GM18526 (cell line): Measurements from ENCODE around the gene PMF1.

Experiments used
- POLR2A ChIP-seq: IDR thresholded peaks from 3 replicates; pipeline ENCODE4 v1.6.1; 2011; ENCODE audit not compliant: insufficient read length; ENCODE audit errors: extremely low read depth

Gene PMF1

DNA sequence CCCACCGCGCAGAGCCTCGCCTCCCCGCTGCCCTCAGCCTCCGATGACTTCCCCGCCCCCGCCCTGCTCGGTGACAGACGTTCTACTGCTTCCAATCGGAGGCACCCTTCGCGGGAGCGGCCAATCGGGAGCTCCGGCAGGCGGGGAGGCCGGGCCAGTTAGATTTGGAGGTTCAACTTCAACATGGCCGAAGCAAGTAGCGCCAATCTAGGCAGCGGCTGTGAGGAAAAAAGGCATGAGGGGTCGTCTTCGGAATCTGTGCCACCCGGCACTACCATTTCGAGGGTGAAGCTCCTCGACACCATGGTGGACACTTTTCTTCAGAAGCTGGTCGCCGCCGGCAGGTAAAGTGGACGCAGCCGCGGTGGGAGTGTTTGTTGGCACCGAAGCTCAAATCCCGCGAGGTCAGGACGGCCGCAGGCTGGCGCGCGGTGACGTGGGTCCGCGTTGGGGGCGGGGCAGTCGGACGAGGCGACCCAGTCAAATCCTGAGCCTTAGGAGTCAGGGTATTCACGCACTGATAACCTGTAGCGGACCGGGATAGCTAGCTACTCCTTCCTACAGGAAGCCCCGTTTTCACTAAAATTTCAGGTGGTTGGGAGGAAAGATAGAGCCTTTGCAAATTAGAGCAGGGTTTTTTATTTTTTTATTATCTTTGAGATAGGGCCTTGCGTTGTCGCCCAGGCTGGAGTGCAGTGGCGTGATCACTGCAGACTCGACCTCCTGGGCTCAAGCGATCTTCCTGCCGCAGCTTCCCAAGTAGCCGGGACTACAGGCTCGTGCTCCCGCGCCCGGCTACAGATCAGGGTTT lies at the start of gene PMF1:
Gene PMF1, plus strand, starts transcription at position 175 of the 811 bp plus-strand sequence. Its CDS starts 9 bp downstream, at position 184.
- peak; percentile 89 for TF ChIP-seq POLR2A

DNA sequence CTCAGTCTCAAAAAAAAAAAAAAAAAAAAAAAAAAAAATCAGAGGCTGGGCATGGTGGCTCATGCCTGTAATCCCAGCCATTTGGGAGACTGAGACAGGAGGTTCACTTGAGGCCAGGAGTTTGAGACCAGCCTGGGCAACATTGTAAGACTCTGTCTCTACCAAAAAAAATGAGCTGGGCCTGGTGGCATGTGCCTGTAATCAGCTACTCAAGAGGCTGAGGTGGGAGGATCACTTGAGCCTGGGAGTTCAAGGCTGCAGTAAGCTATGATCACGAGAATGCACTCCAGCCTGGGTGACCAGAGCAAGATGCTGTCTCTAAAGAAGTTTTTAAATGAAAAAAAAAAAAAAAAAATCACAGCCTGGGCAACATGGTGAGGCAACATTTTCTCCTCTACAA lies 49.1 kb upstream of the PMF1 start:
- TF ChIP-seq POLR2A = no peak

DNA sequence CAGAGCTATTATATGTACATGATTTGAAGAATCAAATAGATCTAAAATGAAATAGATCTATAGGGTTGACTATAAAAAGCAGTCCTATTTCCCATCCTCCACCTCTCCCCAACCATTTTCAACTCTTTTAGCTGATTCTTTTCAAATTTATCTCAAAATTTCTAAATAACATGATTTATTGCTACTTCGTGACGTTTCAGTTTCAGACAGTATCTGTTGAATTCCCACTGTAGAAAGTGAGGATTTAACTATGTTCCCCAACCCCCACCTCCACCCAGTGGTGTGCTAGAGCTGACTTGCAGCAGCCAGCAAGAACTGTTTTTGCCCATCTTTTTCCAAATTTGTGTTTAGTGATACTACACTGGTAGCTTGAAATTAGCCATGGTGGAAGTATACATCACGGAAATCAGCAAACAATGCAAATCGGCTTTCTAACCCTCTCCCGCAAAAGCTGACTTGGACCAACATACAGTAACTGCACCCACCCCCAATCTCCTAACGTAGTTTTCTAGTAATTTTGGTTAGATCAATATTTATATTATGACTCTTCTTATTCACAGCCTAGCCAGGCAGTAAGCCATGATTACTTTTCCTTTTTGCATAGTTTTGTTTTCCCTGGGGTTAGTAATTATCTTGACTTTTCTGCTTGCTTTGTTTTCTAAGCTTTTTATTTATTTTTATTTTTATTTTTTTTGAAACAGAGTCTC lies 48.5 kb upstream of the PMF1 start:
- TF ChIP-seq POLR2A = no peak

DNA sequence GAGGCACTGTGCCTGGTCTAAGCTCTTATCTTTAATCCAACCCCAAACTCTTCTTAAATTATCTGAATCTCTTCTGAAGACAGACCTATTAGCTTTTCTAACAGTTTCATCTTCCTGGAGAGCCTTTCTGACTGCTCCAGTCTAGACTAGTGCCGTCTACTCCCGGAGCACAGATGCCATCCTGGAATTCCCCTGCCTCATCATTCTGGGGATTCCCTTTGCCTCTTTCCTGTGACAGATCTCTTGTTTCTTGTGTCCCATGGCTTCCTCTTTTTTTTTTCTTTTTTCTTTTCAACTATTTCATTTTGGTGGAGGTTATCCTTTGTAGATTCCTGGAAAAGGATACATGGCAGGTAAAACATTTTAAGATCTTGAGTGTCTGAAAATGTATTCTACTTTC lies 47.7 kb upstream of the PMF1 start:
- TF ChIP-seq POLR2A = no peak

GRCh38 chr1:156167536-156167935 lies 45.3 kb upstream of the PMF1 start:
- TF ChIP-seq POLR2A = no peak

DNA sequence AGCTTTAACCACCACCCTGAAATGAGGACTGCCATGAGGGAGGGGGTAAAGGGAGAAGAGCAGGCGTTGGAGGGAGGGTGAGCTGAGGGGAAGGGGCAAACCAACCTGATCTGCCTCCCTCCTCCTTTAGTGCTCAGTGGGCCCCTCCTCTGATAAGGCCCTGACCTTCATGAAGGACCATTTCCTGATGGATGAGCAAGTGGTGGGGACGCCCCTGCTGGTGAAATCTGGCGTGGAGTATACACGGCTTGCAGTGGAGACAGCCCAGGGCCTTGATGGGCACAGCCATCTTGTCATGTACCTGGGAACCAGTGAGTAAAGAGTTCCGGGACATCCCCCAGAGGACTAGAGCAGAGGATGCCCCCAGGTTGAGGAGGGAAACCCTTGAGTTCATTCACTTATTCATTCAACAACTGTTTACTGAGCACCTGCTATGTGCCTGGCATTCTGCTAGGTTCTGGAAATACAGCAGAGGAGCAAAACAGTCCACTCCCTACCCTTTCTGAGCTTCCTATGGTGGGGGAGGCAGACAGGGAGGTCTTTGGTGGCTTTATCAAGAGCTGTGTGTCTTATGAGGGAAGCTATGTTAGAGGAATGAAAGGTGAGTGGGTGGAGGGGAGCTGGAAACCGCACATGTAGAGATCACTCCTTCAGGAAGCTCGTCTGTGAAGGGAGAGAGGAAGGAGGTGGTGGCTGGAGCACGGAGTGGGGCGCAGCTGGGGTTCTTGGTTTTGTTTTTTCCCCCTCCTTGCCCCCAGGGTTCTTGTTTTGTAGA lies 39.9 kb upstream of the PMF1 start:
- TF ChIP-seq POLR2A = no peak

DNA sequence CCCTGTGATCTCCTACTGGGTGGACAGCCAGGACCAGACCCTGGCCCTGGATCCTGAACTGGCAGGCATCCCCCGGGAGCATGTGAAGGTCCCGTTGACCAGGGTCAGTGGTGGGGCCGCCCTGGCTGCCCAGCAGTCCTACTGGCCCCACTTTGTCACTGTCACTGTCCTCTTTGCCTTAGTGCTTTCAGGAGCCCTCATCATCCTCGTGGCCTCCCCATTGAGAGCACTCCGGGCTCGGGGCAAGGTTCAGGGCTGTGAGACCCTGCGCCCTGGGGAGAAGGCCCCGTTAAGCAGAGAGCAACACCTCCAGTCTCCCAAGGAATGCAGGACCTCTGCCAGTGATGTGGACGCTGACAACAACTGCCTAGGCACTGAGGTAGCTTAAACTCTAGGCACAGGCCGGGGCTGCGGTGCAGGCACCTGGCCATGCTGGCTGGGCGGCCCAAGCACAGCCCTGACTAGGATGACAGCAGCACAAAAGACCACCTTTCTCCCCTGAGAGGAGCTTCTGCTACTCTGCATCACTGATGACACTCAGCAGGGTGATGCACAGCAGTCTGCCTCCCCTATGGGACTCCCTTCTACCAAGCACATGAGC lies 36.1 kb upstream of the PMF1 start:
- TF ChIP-seq POLR2A = no peak

DNA sequence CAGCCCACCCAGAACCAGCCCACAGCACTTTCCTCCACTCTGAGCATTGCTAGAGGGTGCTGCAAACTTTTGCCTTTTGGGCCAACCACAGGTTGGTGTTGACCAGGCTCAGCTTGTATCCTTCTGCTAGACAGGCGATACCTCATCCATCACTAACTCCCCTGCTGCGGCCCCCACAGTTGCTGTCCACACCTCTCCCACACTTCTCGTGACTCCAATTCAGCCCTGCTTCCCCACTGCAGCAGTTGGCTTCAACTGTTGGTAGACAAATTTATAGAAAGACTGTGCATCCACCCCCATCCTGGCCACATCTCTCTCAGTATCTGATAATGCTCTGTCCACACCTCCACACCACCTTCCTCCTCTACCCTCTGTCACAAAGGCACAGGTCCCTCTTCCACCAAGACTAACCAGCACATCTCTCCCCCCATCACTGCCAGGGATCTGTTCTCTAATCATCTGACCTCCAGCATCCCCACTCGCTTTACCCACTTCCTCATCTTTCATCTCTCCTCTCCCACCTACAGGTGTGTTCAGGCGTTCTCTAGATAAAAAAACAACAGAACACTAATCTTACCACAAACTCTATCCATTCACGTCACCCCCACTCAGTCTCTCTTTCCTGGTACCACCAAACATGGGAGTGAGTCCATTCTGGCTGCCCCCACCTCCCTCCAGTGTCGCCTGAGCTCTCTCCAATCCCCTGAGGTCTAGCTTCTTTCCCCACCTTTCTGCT lies 34.7 kb upstream of the PMF1 start:
- TF ChIP-seq POLR2A = no peak

DNA sequence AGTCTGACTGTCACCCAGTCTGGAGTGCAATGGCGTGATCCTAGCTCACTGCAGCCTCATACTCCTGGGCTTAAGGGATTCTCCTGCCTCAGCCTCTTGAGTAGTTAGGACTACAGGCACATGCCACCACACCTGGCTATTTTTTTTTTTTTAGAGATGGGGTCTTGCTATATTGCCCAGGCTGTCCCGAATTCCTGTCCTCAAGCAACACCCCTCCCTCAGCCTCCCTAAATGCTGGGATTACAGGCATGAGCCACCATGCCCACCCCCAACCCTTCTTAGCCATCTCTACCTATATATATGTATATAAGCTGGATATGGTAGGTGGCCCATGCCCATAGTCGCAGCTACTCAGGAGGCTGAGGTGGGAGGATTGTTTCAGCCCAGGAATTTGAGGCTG lies 32.3 kb upstream of the PMF1 start:
- no peak for TF ChIP-seq POLR2A

DNA sequence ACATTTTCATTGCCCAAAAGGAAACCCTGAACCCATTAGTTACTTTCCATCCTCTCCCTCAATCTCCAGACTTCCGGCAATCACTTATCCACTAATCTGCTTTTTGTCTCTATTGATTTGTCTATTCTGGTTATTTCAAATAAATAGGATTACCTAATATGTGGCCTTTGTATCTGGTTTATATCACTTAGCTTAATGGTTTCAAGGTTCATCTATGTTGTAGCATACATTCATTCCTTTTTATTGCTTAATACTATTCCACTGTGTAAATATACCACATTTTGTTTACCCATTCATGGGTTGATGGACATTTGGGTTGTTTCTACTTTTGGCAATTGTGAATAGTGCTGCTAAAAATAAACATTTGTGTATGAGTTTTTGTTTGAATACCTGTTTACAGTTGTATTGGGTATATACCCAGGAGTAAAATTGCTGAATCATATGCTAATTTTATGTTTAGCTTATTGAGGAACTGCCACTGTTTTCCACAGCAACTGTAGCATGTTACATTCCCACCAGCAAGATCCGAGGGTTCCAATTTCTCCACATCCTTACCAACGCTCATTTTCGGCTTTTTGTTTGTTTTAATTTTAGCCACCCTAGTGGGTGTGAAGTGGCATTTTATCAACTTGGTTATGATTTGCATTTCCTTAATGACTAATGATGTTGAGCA lies 21.4 kb upstream of the PMF1 start:
- no peak for TF ChIP-seq POLR2A

GRCh38 chr1:156193208-156193487 lies 19.7 kb upstream of the PMF1 start:
- TF ChIP-seq POLR2A = no peak

GRCh38 chr1:156193488-156194299 lies 19.1 kb upstream of the PMF1 start, which contains the start of gene SLC25A44:
Gene SLC25A44, plus strand, starts transcription at chr1:156194104. Its CDS starts 5,744 bp downstream, at chr1:156199848.
- TF ChIP-seq POLR2A = peak; percentile 80

DNA sequence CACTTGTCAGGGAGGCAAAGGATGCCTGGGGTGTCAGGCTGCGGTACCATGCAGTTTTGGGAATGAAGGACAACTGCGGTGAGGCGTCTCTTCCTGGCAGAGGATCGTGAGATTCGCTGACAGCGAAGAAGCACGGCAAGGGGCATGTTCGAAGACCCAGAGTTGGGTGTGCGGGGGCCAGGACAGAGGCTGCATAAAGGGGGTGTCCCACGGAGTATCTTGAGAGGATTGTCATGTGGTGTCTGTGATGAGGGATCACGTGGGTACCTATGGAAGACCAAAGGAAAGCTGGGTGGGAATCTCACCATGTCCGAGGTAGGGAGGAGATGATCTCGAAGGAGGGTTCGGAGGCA lies 18.5 kb upstream of the PMF1 start:
- no peak for TF ChIP-seq POLR2A

DNA sequence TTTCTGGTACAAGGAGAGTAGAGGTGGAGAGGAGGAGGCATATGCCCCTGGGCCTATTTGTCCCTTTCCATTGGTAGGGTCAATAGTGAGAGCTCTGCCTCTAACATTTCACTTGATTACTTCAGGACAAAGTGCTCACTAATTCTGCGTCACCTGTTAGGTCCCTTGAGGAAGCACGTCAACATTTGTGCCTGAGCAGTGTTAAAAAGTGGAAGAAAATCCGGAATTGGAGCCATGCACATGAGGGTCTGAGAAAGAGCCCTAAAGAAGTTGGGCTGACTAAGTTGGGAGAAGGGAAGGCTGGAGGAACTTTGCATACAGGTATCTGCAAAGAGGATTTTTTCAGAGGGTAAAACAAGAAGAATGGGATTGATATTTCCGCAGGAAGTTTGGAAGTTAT lies 17.0 kb upstream of the PMF1 start:
- TF ChIP-seq POLR2A = no peak
